Gastrocnemius medialis (tissue), 4 donors: Measurements from ENCODE around the gene CCDC178. TPM values are rescaled to one million over a fixed set of nuclear protein-coding genes. Genes with fewer than 3 reads are reported as not detected.

ENCODE experiments used
- ATAC-seq, 2 donors: fragments of 150-250 bp; one replicate each; pipeline ENCODE4 v1.9.1; 2016
- DNase-seq, 2 donors: peaks; one replicate each; pipeline ENCODE4 v3.0.0-alpha.2; 2019
- H3K27ac ChIP-seq, 4 donors: fragments of 200-600 bp; sonication (generic); 1 replicate in 1 of 4; 2 replicates in 3 of 4; pipeline ENCODE4 v1.5.1; 2016 to 2018; ENCODE audit warnings: mild to moderate bottlenecking in 2 of 4, moderate library complexity in 1 of 4
- H3K27me3 ChIP-seq, 3 donors: fragments of 200-600 bp; sonication (generic) in 2 of 3; 1 replicate in 1 of 3; 2 replicates in 2 of 3; pipeline versions ENCODE4 v1.5.1 to v1.6.0; 2016 to 2019; ENCODE audit warnings: mild to moderate bottlenecking in 1 of 3, moderate library complexity in 1 of 3
- H3K36me3 ChIP-seq, 2 donors: fragments of 200-600 bp; sonication (generic) in 1 of 2; one replicate each; pipeline ENCODE4 v1.5.1; 2017 to 2018
- H3K4me1 ChIP-seq, 2 donors: fragments of 200-600 bp; sonication (generic) in 1 of 2; one replicate each; pipeline ENCODE4 v1.5.1; 2016 to 2017; ENCODE audit warnings: mild to moderate bottlenecking in 2 of 2
- H3K4me3 ChIP-seq, 4 donors: fragments of 200-600 bp; sonication (generic) in 3 of 4; 1 replicate in 1 of 4; 2 replicates in 3 of 4; pipeline ENCODE4 v1.5.1; 2016 to 2019; ENCODE audit warnings: mild to moderate bottlenecking in 2 of 4
- H3K9me3 ChIP-seq, 3 donors: fragments of 200-600 bp; sonication (generic) in 2 of 3; 1 replicate in 1 of 3; 2 replicates in 2 of 3; pipeline ENCODE4 v1.5.1; 2016 to 2019
- POLR2A ChIP-seq, 2 donors: fragments of 450-650 bp; IDR thresholded peaks; one replicate each; pipeline ENCODE4 v1.6.1; 2017; ENCODE audit warnings: antibody characterized with exemption in 2 of 2, mild to moderate bottlenecking in 2 of 2, moderate library complexity in 2 of 2
- in situ Hi-C, 4 donors: fragments of 200-750 bp; cut with MboI; loops; one replicate each; pipeline versions ENCODE4 v1.15.0 to v1.8.0; 2017; ENCODE audit warnings: low sequenced_read_pairs in 4 of 4
- intact Hi-C: fragments of 100-400 bp; cut with DNase I; formaldehyde crosslinking; loops from one replicate; pipeline ENCODE4 v1.15.1; 2023; ENCODE audit warnings: low total_unique reads
- total RNA-seq, 4 donors: library from RNA; depleted of rRNA; stranded (reverse); fragments of >200 nt; gene quantifications; one replicate each; pipeline versions ENCODE4 v1.1.0 to v1.2.3, GENCODE V29; 2016
- TF ChIP-seq, protein P1 (sequence below), 5 experiments: fragments of 450-650 bp in 3 of 5; fragments of 200-600 bp in 2 of 5; sonication (generic) in 2 of 5; IDR thresholded peaks in 4 of 5; conservative IDR thresholded peaks in 1 of 5; 1 replicate in 4 of 5; 2 replicates in 1 of 5; pipeline ENCODE4 v1.5.1; 2016 to 2019; ENCODE audit warnings: antibody characterized with exemption in 5 of 5, mild to moderate bottlenecking in 3 of 5, moderate library complexity in 3 of 5

Gene CCDC178
- total RNA-seq, 4 donors from 2014 or later: 0.35 TPM; not detected in 3

DNA sequence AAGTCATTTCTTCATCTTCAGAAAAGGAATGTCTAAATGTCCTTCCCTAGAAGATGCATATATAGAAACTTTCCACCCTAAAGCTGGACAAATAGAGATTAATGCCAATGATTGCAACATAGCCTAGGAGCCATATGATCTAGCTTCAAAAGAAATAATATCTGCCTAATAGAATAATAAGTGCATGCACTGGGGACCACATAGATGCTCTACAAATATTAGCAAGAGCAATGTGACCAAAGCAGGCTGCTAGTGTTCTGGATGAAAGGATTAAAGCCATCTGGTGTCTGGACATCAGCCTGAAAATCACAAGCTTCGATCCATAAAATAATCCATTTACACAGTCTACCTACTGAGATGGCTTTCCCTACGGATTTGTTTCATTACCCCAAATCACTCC, 387.6 kb downstream of the CCDC178 start:
- Histone ChIP-seq H3K4me1 (no peaks in the 10 kb centered on the region), H3K27me3 (no peaks in the 10 kb centered on the region), H3K4me3 (no peak overlapping the region), H3K36me3 (no peaks in the 10 kb centered on the region), H3K27ac (no peak overlapping the region), H3K9me3 (no peaks in the 10 kb centered on the region)
- ATAC-seq (no peak), DNase-seq (no peak)
- in situ Hi-C loops: loop anchor here in 1 of 4 donors (25.0 kb wide), 1 partner anchor 91 kb away; no protein-coding TSS in a partner anchor
- TF ChIP-seq POLR2A (IDR thresholded peaks at IDR 0.05): no peak
- TF ChIP-seq, protein P1, sequence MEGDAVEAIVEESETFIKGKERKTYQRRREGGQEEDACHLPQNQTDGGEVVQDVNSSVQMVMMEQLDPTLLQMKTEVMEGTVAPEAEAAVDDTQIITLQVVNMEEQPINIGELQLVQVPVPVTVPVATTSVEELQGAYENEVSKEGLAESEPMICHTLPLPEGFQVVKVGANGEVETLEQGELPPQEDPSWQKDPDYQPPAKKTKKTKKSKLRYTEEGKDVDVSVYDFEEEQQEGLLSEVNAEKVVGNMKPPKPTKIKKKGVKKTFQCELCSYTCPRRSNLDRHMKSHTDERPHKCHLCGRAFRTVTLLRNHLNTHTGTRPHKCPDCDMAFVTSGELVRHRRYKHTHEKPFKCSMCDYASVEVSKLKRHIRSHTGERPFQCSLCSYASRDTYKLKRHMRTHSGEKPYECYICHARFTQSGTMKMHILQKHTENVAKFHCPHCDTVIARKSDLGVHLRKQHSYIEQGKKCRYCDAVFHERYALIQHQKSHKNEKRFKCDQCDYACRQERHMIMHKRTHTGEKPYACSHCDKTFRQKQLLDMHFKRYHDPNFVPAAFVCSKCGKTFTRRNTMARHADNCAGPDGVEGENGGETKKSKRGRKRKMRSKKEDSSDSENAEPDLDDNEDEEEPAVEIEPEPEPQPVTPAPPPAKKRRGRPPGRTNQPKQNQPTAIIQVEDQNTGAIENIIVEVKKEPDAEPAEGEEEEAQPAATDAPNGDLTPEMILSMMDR (IDR thresholded peaks at IDR 0.05 in 4 of 5, conservative IDR thresholded peaks at IDR 0.05 in 1 of 5): no peak
- intact Hi-C loops: no loop called here

DNA sequence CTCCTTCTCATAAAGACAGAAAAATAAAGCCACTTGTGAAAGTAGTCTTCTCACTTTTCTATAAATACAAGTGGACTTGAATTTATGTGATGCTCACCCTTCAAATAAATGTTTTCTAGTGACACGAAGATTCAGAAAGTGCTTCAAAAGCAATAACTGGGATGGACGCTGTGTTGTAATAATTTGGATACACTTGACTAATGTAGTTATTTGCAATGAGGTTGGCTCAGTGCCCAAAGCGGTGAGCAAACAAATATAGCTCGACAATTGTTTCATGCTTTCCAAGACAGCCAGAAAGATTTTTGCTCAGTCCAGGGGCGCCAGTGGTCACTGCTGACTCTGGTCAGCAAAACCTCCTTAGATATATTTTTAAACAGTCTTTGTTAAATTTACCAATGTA, 389.1 kb downstream of the CCDC178 start:
- Histone ChIP-seq H3K9me3 (no peaks in the 10 kb centered on the region), H3K27me3 (no peaks in the 10 kb centered on the region), H3K27ac (no peak overlapping the region), H3K4me1 (no peaks in the 10 kb centered on the region), H3K4me3 (no peak overlapping the region), H3K36me3 (no peaks in the 10 kb centered on the region)
- intact Hi-C loops: no loop called here
- in situ Hi-C loops: loop anchor here in 1 of 4 donors (25.0 kb wide), 1 partner anchor 89 kb away; no protein-coding TSS in a partner anchor
- no peak for DNase-seq
- TF ChIP-seq, protein P1 (IDR thresholded peaks at IDR 0.05 in 4 of 5, conservative IDR thresholded peaks at IDR 0.05 in 1 of 5): no peak
- TF ChIP-seq POLR2A (IDR thresholded peaks at IDR 0.05): no peak
- ATAC-seq: no peak

DNA sequence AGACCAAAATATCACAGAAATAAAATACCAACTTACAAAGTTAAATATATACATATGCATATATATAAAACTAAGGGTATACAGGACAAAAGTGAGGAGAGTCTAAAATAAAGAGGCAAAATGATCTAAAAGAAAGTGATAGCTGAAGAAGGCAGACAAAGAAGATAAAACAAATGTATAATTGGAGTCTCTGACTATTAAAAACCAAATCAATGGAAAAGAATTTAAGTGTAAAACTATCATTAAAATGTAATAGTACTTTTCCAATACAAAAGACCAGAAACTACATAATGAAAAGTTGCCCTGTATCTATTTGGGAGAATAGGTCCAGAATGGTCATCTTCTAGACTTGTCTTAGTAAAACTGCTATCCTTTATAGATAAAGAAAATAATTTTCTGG, 400.3 kb downstream of the CCDC178 start:
- Histone ChIP-seq H3K27me3 (no peaks in the 10 kb centered on the region), H3K36me3 (no peaks in the 10 kb centered on the region), H3K4me3 (no peak overlapping the region), H3K9me3 (no peaks in the 10 kb centered on the region), H3K4me1 (no peaks in the 10 kb centered on the region), H3K27ac (no peak overlapping the region)
- TF ChIP-seq, protein P1 (IDR thresholded peaks at IDR 0.05 in 4 of 5, conservative IDR thresholded peaks at IDR 0.05 in 1 of 5): no peak
- TF ChIP-seq POLR2A (IDR thresholded peaks at IDR 0.05): no peak
- intact Hi-C loops: no loop called here
- in situ Hi-C loops: no loop called here
- ATAC-seq (no peak), DNase-seq (no peak)

DNA sequence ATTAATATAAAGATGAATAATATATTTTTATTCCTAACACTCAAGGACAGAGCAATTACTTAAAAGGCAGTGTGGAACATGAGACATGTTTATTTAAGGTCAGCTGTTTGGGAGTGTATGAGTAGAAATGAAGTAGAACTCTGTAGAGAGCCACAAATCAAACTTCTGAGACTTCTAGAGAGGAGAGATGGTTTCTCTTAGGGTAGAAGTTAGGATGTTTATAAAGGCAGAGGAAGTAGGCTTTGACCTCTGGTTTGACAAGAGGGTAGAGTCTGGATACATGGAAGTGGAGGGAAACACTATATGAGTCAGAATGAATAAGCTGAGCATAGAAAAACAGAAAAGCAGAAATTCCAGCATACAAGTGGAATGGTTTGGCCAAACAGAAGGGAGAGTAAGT, 405.6 kb downstream of the CCDC178 start:
- in situ Hi-C loops: no loop called here
- no peaks in the 10 kb centered on the region for H3K27me3 ChIP-seq
- no peak overlapping the region for H3K4me3 ChIP-seq
- intact Hi-C loops: no loop called here
- no peak for TF ChIP-seq POLR2A (IDR thresholded peaks at IDR 0.05)
- TF ChIP-seq, protein P1 (IDR thresholded peaks at IDR 0.05 in 4 of 5, conservative IDR thresholded peaks at IDR 0.05 in 1 of 5): no peak
- no peaks in the 10 kb centered on the region for H3K9me3 ChIP-seq
- no peak for ATAC-seq
- no peak for DNase-seq
- no peaks in the 10 kb centered on the region for H3K36me3 ChIP-seq
- H3K27ac ChIP-seq: no peak overlapping the region
- no peaks in the 10 kb centered on the region for H3K4me1 ChIP-seq

DNA sequence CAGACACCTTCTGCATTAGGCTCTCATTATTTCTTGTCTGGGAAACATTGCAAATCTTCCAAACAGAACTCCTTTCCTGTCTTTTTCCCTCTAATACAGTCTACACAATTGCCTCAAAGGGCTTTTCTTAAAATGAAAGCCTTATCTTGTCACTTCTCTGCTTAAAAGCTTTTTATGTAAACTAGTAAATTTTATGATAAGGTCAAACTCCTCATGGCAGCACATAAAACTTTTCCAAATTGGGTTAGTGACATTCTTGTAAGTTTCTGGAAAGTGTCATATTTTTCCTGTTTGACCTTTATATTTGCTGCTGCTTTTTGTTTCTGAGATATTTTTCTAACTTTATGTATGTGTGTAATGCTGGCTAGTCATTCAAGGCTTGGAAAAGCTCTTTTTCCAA, 406.3 kb downstream of the CCDC178 start:
- intact Hi-C loops: no loop called here
- Histone ChIP-seq H3K36me3 (no peaks in the 10 kb centered on the region), H3K27ac (no peak overlapping the region), H3K4me1 (no peaks in the 10 kb centered on the region), H3K4me3 (no peak overlapping the region), H3K9me3 (no peaks in the 10 kb centered on the region), H3K27me3 (no peaks in the 10 kb centered on the region)
- ATAC-seq (no peak), DNase-seq (no peak)
- TF ChIP-seq POLR2A (IDR thresholded peaks at IDR 0.05): no peak
- TF ChIP-seq, protein P1 (IDR thresholded peaks at IDR 0.05 in 4 of 5, conservative IDR thresholded peaks at IDR 0.05 in 1 of 5): no peak
- in situ Hi-C loops: no loop called here
